GM19328 (cell line): ENCODE measurements around the gene FGF6.
"Not testable (repeated sequence)": the region's sequence is repeated elsewhere in the genome, so short reads cannot be mapped to it uniquely, and the experiment has no call there.

Experiments used
- ATAC-seq: cut with Tn5 transposase; IDR thresholded peaks from one replicate; pipeline ENCODE4 v1.9.1; 2021; ENCODE audit warnings: mild to moderate bottlenecking, moderate library complexity; ENCODE audit not compliant: unreplicated experiment

The FGF6 gene

GRCh38 chr12:4445156-4446101 lies at the start of gene FGF6:
Gene FGF6 (minus strand): TSS chr12:4445815. CDS start chr12:4445570, 245 bp downstream.
- ATAC-seq = no peak

- no peak for ATAC-seq
Observed at GRCh38 chr12:4490973-4491372, 45.4 kb upstream of the FGF6 start.

GRCh38 chr12:4489556-4489955 lies 43.9 kb upstream of the FGF6 start:
- no peak for ATAC-seq

GRCh38 chr12:4486980-4487379 lies 41.4 kb upstream of the FGF6 start:
- ATAC-seq = no peak

- ATAC-seq = no peak
Observed at GRCh38 chr12:4486049-4486699, 40.6 kb upstream of the FGF6 start.

GRCh38 chr12:4483885-4484823 lies 38.5 kb upstream of the FGF6 start:
- ATAC-seq = no peak

- no peak for ATAC-seq
Observed at GRCh38 chr12:4482936-4483335, 37.3 kb upstream of the FGF6 start.

- no peak for ATAC-seq
Observed at GRCh38 chr12:4478933-4479332, 33.3 kb upstream of the FGF6 start.

- no peak for ATAC-seq
Observed at GRCh38 chr12:4477129-4477528, 31.5 kb upstream of the FGF6 start.

GRCh38 chr12:4472046-4472445 lies 26.4 kb upstream of the FGF6 start:
- no peak for ATAC-seq

GRCh38 chr12:4471256-4471655 lies 25.6 kb upstream of the FGF6 start:
- no peak for ATAC-seq

GRCh38 chr12:4468994-4469393 lies 23.4 kb upstream of the FGF6 start:
- no peak for ATAC-seq

- no peak for ATAC-seq
Observed at GRCh38 chr12:4460761-4461160, 15.1 kb upstream of the FGF6 start.

GRCh38 chr12:4455849-4456248 lies 10.2 kb upstream of the FGF6 start:
- not testable (repeated sequence) for ATAC-seq

- no peak for ATAC-seq
Observed at GRCh38 chr12:4454315-4454860, 8.8 kb upstream of the FGF6 start.

- ATAC-seq = no peak
Observed at GRCh38 chr12:4451694-4452093, 6.1 kb upstream of the FGF6 start.

- ATAC-seq = no peak
Observed at GRCh38 chr12:4450551-4451112, 5.0 kb upstream of the FGF6 start.

GRCh38 chr12:4449851-4450221 lies 4.2 kb upstream of the FGF6 start:
- no peak for ATAC-seq

GRCh38 chr12:4448943-4449850 lies 3.6 kb upstream of the FGF6 start:
- no peak for ATAC-seq
